Measurements from ENCODE around the gene WFDC6.

- TF ChIP-seq EP300 (IDR thresholded peaks at IDR 0.05; ENCODE audit: low read depth) (no peak), POLR2AphosphoS5 (IDR thresholded peaks at IDR 0.05) (no peak), POLR2A (IDR thresholded peaks at IDR 0.05) (no peak)
- TF ChIP-seq, protein P1, sequence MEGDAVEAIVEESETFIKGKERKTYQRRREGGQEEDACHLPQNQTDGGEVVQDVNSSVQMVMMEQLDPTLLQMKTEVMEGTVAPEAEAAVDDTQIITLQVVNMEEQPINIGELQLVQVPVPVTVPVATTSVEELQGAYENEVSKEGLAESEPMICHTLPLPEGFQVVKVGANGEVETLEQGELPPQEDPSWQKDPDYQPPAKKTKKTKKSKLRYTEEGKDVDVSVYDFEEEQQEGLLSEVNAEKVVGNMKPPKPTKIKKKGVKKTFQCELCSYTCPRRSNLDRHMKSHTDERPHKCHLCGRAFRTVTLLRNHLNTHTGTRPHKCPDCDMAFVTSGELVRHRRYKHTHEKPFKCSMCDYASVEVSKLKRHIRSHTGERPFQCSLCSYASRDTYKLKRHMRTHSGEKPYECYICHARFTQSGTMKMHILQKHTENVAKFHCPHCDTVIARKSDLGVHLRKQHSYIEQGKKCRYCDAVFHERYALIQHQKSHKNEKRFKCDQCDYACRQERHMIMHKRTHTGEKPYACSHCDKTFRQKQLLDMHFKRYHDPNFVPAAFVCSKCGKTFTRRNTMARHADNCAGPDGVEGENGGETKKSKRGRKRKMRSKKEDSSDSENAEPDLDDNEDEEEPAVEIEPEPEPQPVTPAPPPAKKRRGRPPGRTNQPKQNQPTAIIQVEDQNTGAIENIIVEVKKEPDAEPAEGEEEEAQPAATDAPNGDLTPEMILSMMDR (IDR thresholded peaks at IDR 0.05), result no peak
Observed at GRCh38 chr20:45506398-45506797, 32.9 kb downstream of the WFDC6 start.
